Astrocyte (in vitro differentiated cells and primary cell): ENCODE measurements around the gene GALT. TPM values are rescaled to one million over a fixed set of nuclear protein-coding genes. Genes with fewer than 3 reads are reported as not detected.
A peak's percentile ranks its signal among the peaks of the same experiment; 100 is the strongest.

Experiments used
- DNase-seq: peaks from one replicate; pipeline ENCODE4 v3.0.0-alpha.2; 2010; ENCODE audit warnings: low read depth
- FAIRE-seq: peaks from 2 replicates; lab custom pipeline; 2011; peaks lifted over from hg19 to GRCh38; lab: Jason Lieb, UNC
- H2AFZ ChIP-seq: 2 replicates; pipeline ENCODE4 v1.6.0; 2012; ENCODE audit warnings: low read depth, low read length, inconsistent platforms
- H3K27ac ChIP-seq: 2 replicates; pipeline ENCODE4 v1.5.1; 2011; ENCODE audit warnings: low read depth, low read length, inconsistent platforms
- H3K27me3 ChIP-seq: 2 replicates; pipeline ENCODE4 v1.6.0; 2011; ENCODE audit warnings: low read length, inconsistent platforms; ENCODE audit not compliant: insufficient read depth
- H3K36me3 ChIP-seq: 2 replicates; pipeline ENCODE4 v1.5.1; 2011; ENCODE audit warnings: low read length, inconsistent platforms; ENCODE audit not compliant: insufficient read depth
- H3K4me1 ChIP-seq: 2 replicates; pipeline ENCODE4 v1.5.1; 2011; ENCODE audit warnings: low read length, inconsistent platforms; ENCODE audit not compliant: insufficient read depth
- H3K4me2 ChIP-seq: 2 replicates; pipeline ENCODE4 v1.6.0; 2012; ENCODE audit warnings: low read length, inconsistent platforms
- H3K4me3 ChIP-seq: 2 replicates; pipeline ENCODE4 v1.5.1; 2011; ENCODE audit warnings: low read depth, mild to moderate bottlenecking, low read length, inconsistent platforms; ENCODE audit not compliant: insufficient read depth
- H3K79me2 ChIP-seq: 2 replicates; pipeline ENCODE4 v1.6.0; 2012; ENCODE audit warnings: mild to moderate bottlenecking, low read length, inconsistent platforms; ENCODE audit not compliant: insufficient read depth
- H3K9ac ChIP-seq: 2 replicates; pipeline ENCODE4 v1.6.0; 2012; ENCODE audit warnings: mild to moderate bottlenecking, low read length, inconsistent platforms
- H3K9me3 ChIP-seq: 2 replicates; pipeline ENCODE4 v1.5.1; 2012; ENCODE audit warnings: low read depth, mild to moderate bottlenecking, low read length, inconsistent platforms; ENCODE audit not compliant: insufficient read depth
- H4K20me1 ChIP-seq: 2 replicates; pipeline ENCODE4 v1.6.0; 2012; ENCODE audit warnings: low read length, inconsistent platforms; ENCODE audit not compliant: insufficient read depth
- H3K27ac Mint-ChIP-seq: one replicate; pipeline ENCODE4 v1.8.0; 2021; ENCODE audit warnings: mild to moderate bottlenecking, mixed read lengths; ENCODE audit not compliant: unreplicated experiment
- H3K27me3 Mint-ChIP-seq: one replicate; pipeline ENCODE4 v1.8.0; 2021; ENCODE audit warnings: low read depth, mixed read lengths; ENCODE audit not compliant: unreplicated experiment
- H3K36me3 Mint-ChIP-seq: one replicate; pipeline ENCODE4 v1.8.0; 2021; ENCODE audit warnings: low read depth, mixed read lengths; ENCODE audit not compliant: unreplicated experiment
- H3K4me1 Mint-ChIP-seq: one replicate; pipeline ENCODE4 v1.8.0; 2021; ENCODE audit warnings: low read depth, mixed read lengths; ENCODE audit not compliant: unreplicated experiment
- H3K4me3 Mint-ChIP-seq: one replicate; pipeline ENCODE4 v1.8.0; 2021; ENCODE audit warnings: mild to moderate bottlenecking, moderate library complexity, mixed read lengths; ENCODE audit not compliant: unreplicated experiment
- H3K9me3 Mint-ChIP-seq: one replicate; pipeline ENCODE4 v1.8.0; 2021; ENCODE audit warnings: mild to moderate bottlenecking, mixed read lengths; ENCODE audit not compliant: unreplicated experiment
- CTCF ChIP-seq: IDR thresholded peaks from 2 replicates; pipeline ENCODE4 v1.5.1; 2011; ENCODE audit warnings: low read depth, mild to moderate bottlenecking, inconsistent platforms, low read length, moderate library complexity; ENCODE audit not compliant: insufficient read depth
- EZH2 ChIP-seq: IDR thresholded peaks from 2 replicates; pipeline ENCODE4 v1.6.1; 2012; ENCODE audit warnings: mild to moderate bottlenecking, low read length, inconsistent platforms; ENCODE audit not compliant: insufficient read depth
- total RNA-seq: library from RNA; stranded (reverse); gene quantifications from 2 replicates; pipeline ENCODE4 v1.2.1, GENCODE V29; 2021

Gene GALT
- total RNA-seq, 1 donor from 2014 or later: 30.7 TPM

GRCh38 chr9:34665381-34666250 lies 19.1 kb downstream of the GALT start:
- peak overlapping the region; percentile 95 for H2AFZ ChIP-seq
- peaks cover 17% of the 10 kb centered on the region for H4K20me1 ChIP-seq
- peak overlapping the region; percentile 96 for H3K9ac ChIP-seq
- Mint-ChIP-seq H3K36me3 (peaks cover 34% of the 10 kb centered on the region), H3K27me3 (no peaks in the 10 kb centered on the region), H3K9me3 (peaks cover 4% of the 10 kb centered on the region), H3K4me1 (peaks cover 2% of the 10 kb centered on the region), H3K4me3 (peak overlapping the region; percentile 89), H3K27ac (peak overlapping the region; percentile 90)
- H3K79me2 ChIP-seq: peaks cover 14% of the 10 kb centered on the region
- DNase-seq: peak; percentile 87
- H3K9me3 ChIP-seq: no peaks in the 10 kb centered on the region
- H3K4me1 ChIP-seq: peaks cover 12% of the 10 kb centered on the region
- peak; percentile 90 for FAIRE-seq
- no peaks in the 10 kb centered on the region for H3K27me3 ChIP-seq
- peak overlapping the region; percentile 89 for H3K4me3 ChIP-seq
- peak overlapping the region; percentile 99 for H3K4me2 ChIP-seq
- H3K36me3 ChIP-seq: no peaks in the 10 kb centered on the region
- no peak for TF ChIP-seq EZH2
- TF ChIP-seq CTCF: no peak
- H3K27ac ChIP-seq: peak overlapping the region; percentile 94

GRCh38 chr9:34669809-34670562 lies 23.5 kb downstream of the GALT start:
- DNase-seq (no peak), FAIRE-seq (no peak)
- Histone ChIP-seq H2AFZ (no peak overlapping the region), H3K79me2 (peaks cover 14% of the 10 kb centered on the region), H3K27ac (no peak overlapping the region), H3K9me3 (no peaks in the 10 kb centered on the region), H3K4me3 (no peak overlapping the region), H3K4me2 (no peak overlapping the region), H3K4me1 (peaks cover 7% of the 10 kb centered on the region), H3K36me3 (no peaks in the 10 kb centered on the region), H4K20me1 (peaks cover 21% of the 10 kb centered on the region), H3K27me3 (no peaks in the 10 kb centered on the region), H3K9ac (no peak overlapping the region)
- TF ChIP-seq CTCF (no peak), EZH2 (no peak)
- Mint-ChIP-seq H3K27me3 (no peaks in the 10 kb centered on the region), H3K36me3 (peaks cover 24% of the 10 kb centered on the region), H3K4me3 (no peak overlapping the region), H3K4me1 (no peaks in the 10 kb centered on the region), H3K27ac (no peak overlapping the region), H3K9me3 (peaks cover 5% of the 10 kb centered on the region)
